Fibroblast of mammary gland (primary cell): ENCODE data around the gene MT1HL1.

Source experiments
- DNase-seq: peaks from one replicate; pipeline ENCODE4 v3.0.0-alpha.2; 2010; ENCODE audit warnings: low read depth
- H3K4me3 ChIP-seq: 2 replicates; pipeline ENCODE4 v1.5.1; 2011; ENCODE audit warnings: low read depth, mild to moderate bottlenecking, low read length, moderate library complexity; ENCODE audit not compliant: control insufficient read depth
- CTCF ChIP-seq: conservative IDR thresholded peaks from 2 replicates; pipeline ENCODE4 v1.5.1; 2011; ENCODE audit warnings: low read depth, low read length, inconsistent platforms; ENCODE audit not compliant: control insufficient read depth, insufficient read depth

The MT1HL1 gene

GRCh38 chr1:237042892-237043576 is 38.8 kb upstream of the MT1HL1 start:
- no peak for DNase-seq
- no peak overlapping the region for H3K4me3 ChIP-seq
- no peak for TF ChIP-seq CTCF

- no peak for DNase-seq
- H3K4me3 ChIP-seq, result no peak overlapping the region
- TF ChIP-seq CTCF, result no peak
Observed at GRCh38 chr1:237042526-237042891, 38.3 kb upstream of the MT1HL1 start.

- no peak for DNase-seq
- no peak within 1 kb of the TSS for H3K4me3 ChIP-seq
- TF ChIP-seq CTCF, result no peak
Observed at GRCh38 chr1:237041795-237042525, 37.7 kb upstream of the MT1HL1 start, which contains the start of gene RYR2. Gene RYR2, plus strand, starts transcription at chr1:237042184. Its CDS starts 338 bp downstream, at chr1:237042522.

GRCh38 chr1:237041461-237041794 is 37.2 kb upstream of the MT1HL1 start:
- DNase-seq, result no peak
- no peak for TF ChIP-seq CTCF
- H3K4me3 ChIP-seq, result no peak overlapping the region

GRCh38 chr1:237040823-237041222 is 36.6 kb upstream of the MT1HL1 start:
- no peak for DNase-seq
- no peak for TF ChIP-seq CTCF
- H3K4me3 ChIP-seq, result no peak overlapping the region

GRCh38 chr1:237038211-237038610 is 34.0 kb upstream of the MT1HL1 start:
- H3K4me3 ChIP-seq, result no peak overlapping the region
- DNase-seq, result no peak
- no peak for TF ChIP-seq CTCF
